ENCODE results near the gene GID8.

DNA sequence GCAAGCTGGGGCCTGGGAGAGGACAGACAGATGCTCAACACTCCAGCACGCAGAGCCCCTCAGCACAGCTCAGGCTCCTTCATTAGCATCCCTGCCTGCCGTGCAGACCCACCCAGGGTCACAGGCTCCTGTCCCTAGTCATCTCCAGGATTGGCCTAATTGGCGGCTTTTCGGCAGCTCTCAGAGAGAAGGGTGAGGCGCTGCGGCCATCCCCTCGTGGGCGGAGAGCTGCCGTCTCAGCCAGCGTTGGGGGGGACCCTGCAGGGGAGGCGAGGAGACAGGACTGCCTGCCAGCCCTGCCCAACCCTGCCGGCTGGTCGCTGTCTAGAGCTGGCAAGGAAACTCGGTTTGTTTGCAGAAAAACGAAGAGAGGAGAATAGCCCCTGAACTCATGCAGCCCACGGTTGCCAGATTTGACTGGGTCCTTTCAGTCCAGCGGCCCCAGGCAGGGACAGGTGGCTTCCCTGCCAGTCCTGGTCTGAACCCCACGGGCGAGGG, 42.0 kb downstream of the GID8 start:
- TF ChIP-seq POLR2A (IDR thresholded peaks at IDR 0.05; ENCODE audit: low read depth, low read length): no peak
- TF ChIP-seq, protein P1, sequence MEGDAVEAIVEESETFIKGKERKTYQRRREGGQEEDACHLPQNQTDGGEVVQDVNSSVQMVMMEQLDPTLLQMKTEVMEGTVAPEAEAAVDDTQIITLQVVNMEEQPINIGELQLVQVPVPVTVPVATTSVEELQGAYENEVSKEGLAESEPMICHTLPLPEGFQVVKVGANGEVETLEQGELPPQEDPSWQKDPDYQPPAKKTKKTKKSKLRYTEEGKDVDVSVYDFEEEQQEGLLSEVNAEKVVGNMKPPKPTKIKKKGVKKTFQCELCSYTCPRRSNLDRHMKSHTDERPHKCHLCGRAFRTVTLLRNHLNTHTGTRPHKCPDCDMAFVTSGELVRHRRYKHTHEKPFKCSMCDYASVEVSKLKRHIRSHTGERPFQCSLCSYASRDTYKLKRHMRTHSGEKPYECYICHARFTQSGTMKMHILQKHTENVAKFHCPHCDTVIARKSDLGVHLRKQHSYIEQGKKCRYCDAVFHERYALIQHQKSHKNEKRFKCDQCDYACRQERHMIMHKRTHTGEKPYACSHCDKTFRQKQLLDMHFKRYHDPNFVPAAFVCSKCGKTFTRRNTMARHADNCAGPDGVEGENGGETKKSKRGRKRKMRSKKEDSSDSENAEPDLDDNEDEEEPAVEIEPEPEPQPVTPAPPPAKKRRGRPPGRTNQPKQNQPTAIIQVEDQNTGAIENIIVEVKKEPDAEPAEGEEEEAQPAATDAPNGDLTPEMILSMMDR (conservative IDR thresholded peaks at IDR 0.05; ENCODE audit: low read depth, low read length): no peak
- TF ChIP-seq, protein P2, sequence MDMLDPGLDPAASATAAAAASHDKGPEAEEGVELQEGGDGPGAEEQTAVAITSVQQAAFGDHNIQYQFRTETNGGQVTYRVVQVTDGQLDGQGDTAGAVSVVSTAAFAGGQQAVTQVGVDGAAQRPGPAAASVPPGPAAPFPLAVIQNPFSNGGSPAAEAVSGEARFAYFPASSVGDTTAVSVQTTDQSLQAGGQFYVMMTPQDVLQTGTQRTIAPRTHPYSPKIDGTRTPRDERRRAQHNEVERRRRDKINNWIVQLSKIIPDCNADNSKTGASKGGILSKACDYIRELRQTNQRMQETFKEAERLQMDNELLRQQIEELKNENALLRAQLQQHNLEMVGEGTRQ (IDR thresholded peaks at IDR 0.05; ENCODE audit: low read depth, low read length): no peak

Measured in IMR-90 (cell line).